ENCODE measurements around the gene KIAA1755. TPM values are rescaled to one million over a fixed set of nuclear protein-coding genes. Genes with fewer than 3 reads are reported as not detected.
A peak's percentile ranks its signal among the peaks of the same experiment; 100 is the strongest.

The KIAA1755 gene
- total and polyA plus RNA-seq, 9 of the 15 experiments (the other 6 are each of a cell fraction or from before 2014, with no cell fraction given): not detected

GRCh38 chr20:38250609-38251008 lies 9.9 kb downstream of the KIAA1755 start (continued):
- no peak for TF ChIP-seq ZNF512 (tag; IDR thresholded peaks at IDR 0.05)
- no peak for TF ChIP-seq SRSF3 (IDR thresholded peaks at IDR 0.05; ENCODE audit: insufficient read depth, low read length)
- no peak for TF ChIP-seq PBX2 (CRISPR knock-in tag; IDR thresholded peaks at IDR 0.05; ENCODE audit: low read depth)
- 0 out of 2 replicates have a peak, but pooled peaks have one; percentile 20 for TF ChIP-seq PBX2 (tag; conservative IDR thresholded peaks at IDR 0.05; ENCODE audit: low read depth)
- TF ChIP-seq ATF6 (CRISPR knock-in tag; IDR thresholded peaks at IDR 0.05): no peak
- TF ChIP-seq ELK1 (CRISPR knock-in tag; IDR thresholded peaks at IDR 0.05): no peak
- TF ChIP-seq YY1 (IDR thresholded peaks at IDR 0.05; ENCODE audit: borderline replicate concordance in 1 of 3, control insufficient read depth in 1 of 3, extremely low read depth in 1 of 3, insufficient read depth in 3 of 3, insufficient read length in 1 of 3, insufficient replicate concordance in 2 of 3, low read depth in 1 of 3, low read length in 2 of 3): peak in 1 of 3 experiments; percentile 48

Data from K562 (cell line).